Transverse colon (tissue), 3 donors: Measurements from ENCODE around the gene DNAJB8.

Source experiments
- POLR2A ChIP-seq: fragments of 450-650 bp; IDR thresholded peaks from one replicate; pipeline ENCODE4 v1.6.1; 2016; ENCODE audit warnings: antibody characterized with exemption, mild to moderate bottlenecking, moderate library complexity
- POLR2AphosphoS5 ChIP-seq, 3 donors: sonication (generic); formaldehyde crosslinking; IDR thresholded peaks; one replicate each; pipeline ENCODE4 v1.6.1; 2016; ENCODE audit warnings: antibody characterized with exemption in 3 of 3

GRCh38 chr3:128420289-128420688, 46.4 kb downstream of the DNAJB8 start:
- TF ChIP-seq POLR2AphosphoS5 (IDR thresholded peaks at IDR 0.05) (no peak), POLR2A (no peak)
